Measurements from ENCODE around the gene SLC37A1.
"Not testable (repeated sequence)": the region's sequence is repeated elsewhere in the genome, so short reads cannot be mapped to it uniquely, and the experiment has no call there.

The SLC37A1 gene

GRCh38 chr21:42622284-42622683 is 108.6 kb downstream of the SLC37A1 start:
- no peak for DNase-seq

- DNase-seq: no peak
Observed at GRCh38 chr21:42623694-42624093, 110.0 kb downstream of the SLC37A1 start.

GRCh38 chr21:42624095-42624790 is 110.6 kb downstream of the SLC37A1 start:
- DNase-seq: no peak

- DNase-seq: no peak
Observed at GRCh38 chr21:42624936-42625335, 111.3 kb downstream of the SLC37A1 start.

GRCh38 chr21:42626171-42626570 is 112.5 kb downstream of the SLC37A1 start:
- no peak for DNase-seq

- DNase-seq: peak; percentile 30
Observed at GRCh38 chr21:42627527-42628289, 114.1 kb downstream of the SLC37A1 start.

- not testable (repeated sequence) for DNase-seq
Observed at GRCh38 chr21:42628466-42629061, 114.9 kb downstream of the SLC37A1 start.

- DNase-seq: no peak
Observed at GRCh38 chr21:42629933-42630589, 116.4 kb downstream of the SLC37A1 start.

GRCh38 chr21:42630626-42631025 is 117.0 kb downstream of the SLC37A1 start:
- no peak for DNase-seq

Data from NCI-H2029 (cell line).